Stimulated activated memory B cell treated with anti-CD40 and anti-IgM and Interleukin-4, amounts not matched to agents 10 μg/mL and 1 μg/mL and 100 μg/mL, for 72 hours (primary cell): ENCODE data around the gene FKBP14.
"Not testable (repeated sequence)": the region's sequence is repeated elsewhere in the genome, so short reads cannot be mapped to it uniquely, and the experiment has no call there.

Experiments used
- ATAC-seq: fragments of 150-1000 bp; cut with Tn5 transposase; 2 replicates; pipeline ENCODE4 v1.10.0; 2021
- H3K27ac Mint-ChIP-seq: one replicate; pipeline ENCODE4 v1.8.0; 2022; ENCODE audit warnings: mild to moderate bottlenecking, mixed read lengths
- H3K27me3 Mint-ChIP-seq: one replicate; pipeline ENCODE4 v1.8.0; 2022; ENCODE audit warnings: mixed read lengths
- H3K36me3 Mint-ChIP-seq: one replicate; pipeline ENCODE4 v1.8.0; 2022; ENCODE audit warnings: mixed read lengths
- H3K4me1 Mint-ChIP-seq: one replicate; pipeline ENCODE4 v1.8.0; 2022; ENCODE audit warnings: mixed read lengths
- H3K4me3 Mint-ChIP-seq: one replicate; pipeline ENCODE4 v1.8.0; 2022; ENCODE audit warnings: mild to moderate bottlenecking, moderate library complexity, mixed read lengths
- H3K9me3 Mint-ChIP-seq: one replicate; pipeline ENCODE4 v1.8.0; 2022; ENCODE audit warnings: mixed read lengths

FKBP14 gene

GRCh38 chr7:30026229-30027064, at the start of gene FKBP14:
Gene FKBP14 (minus strand): TSS chr7:30026702. CDS start chr7:30026508, 194 bp downstream.
- Mint-ChIP-seq H3K27me3 (no peaks in the 10 kb centered on the region), H3K4me1 (peaks cover 37% of the 10 kb centered on the region), H3K4me3 (no peak within 1 kb of the TSS), H3K9me3 (no peaks in the 10 kb centered on the region), H3K36me3 (peaks cover 6% of the 10 kb centered on the region), H3K27ac (peak within 1 kb of the TSS; percentile 93)
- peak; percentile 90 for ATAC-seq

- Mint-ChIP-seq H3K36me3 (peaks cover 33% of the 10 kb centered on the region), H3K9me3 (no peaks in the 10 kb centered on the region), H3K4me3 (no peak overlapping the region), H3K27me3 (no peaks in the 10 kb centered on the region), H3K27ac (no peak overlapping the region), H3K4me1 (no peaks in the 10 kb centered on the region)
- no peak for ATAC-seq
Measured at GRCh38 chr7:30074422-30075030, 48.0 kb upstream of the FKBP14 start.

GRCh38 chr7:30072735-30073134, 46.2 kb upstream of the FKBP14 start:
- Mint-ChIP-seq H3K9me3 (no peaks in the 10 kb centered on the region), H3K36me3 (peaks cover 28% of the 10 kb centered on the region), H3K27ac (no peak overlapping the region), H3K4me3 (no peak overlapping the region), H3K27me3 (no peaks in the 10 kb centered on the region), H3K4me1 (no peaks in the 10 kb centered on the region)
- ATAC-seq = no peak

- Mint-ChIP-seq H3K27me3 (no peaks in the 10 kb centered on the region), H3K27ac (no peak overlapping the region), H3K4me1 (no peaks in the 10 kb centered on the region), H3K36me3 (peaks cover 25% of the 10 kb centered on the region), H3K9me3 (no peaks in the 10 kb centered on the region), H3K4me3 (no peak overlapping the region)
- no peak for ATAC-seq
Measured at GRCh38 chr7:30070052-30070451, 43.5 kb upstream of the FKBP14 start.

- H3K27ac Mint-ChIP-seq = no peak overlapping the region
- H3K9me3 Mint-ChIP-seq = no peaks in the 10 kb centered on the region
- peaks cover 25% of the 10 kb centered on the region for H3K36me3 Mint-ChIP-seq
- no peak overlapping the region for H3K4me3 Mint-ChIP-seq
- no peak for ATAC-seq
- H3K27me3 Mint-ChIP-seq = no peaks in the 10 kb centered on the region
- no peaks in the 10 kb centered on the region for H3K4me1 Mint-ChIP-seq
Measured at GRCh38 chr7:30069096-30069867, 42.8 kb upstream of the FKBP14 start.

GRCh38 chr7:30068117-30068516, 41.6 kb upstream of the FKBP14 start:
- peaks cover 25% of the 10 kb centered on the region for H3K36me3 Mint-ChIP-seq
- ATAC-seq = no peak
- no peaks in the 10 kb centered on the region for H3K4me1 Mint-ChIP-seq
- no peaks in the 10 kb centered on the region for H3K9me3 Mint-ChIP-seq
- no peaks in the 10 kb centered on the region for H3K27me3 Mint-ChIP-seq
- no peak overlapping the region for H3K27ac Mint-ChIP-seq
- no peak overlapping the region for H3K4me3 Mint-ChIP-seq

GRCh38 chr7:30066687-30067086, 40.2 kb upstream of the FKBP14 start:
- H3K27me3 Mint-ChIP-seq = no peaks in the 10 kb centered on the region
- H3K27ac Mint-ChIP-seq = no peak overlapping the region
- no peak for ATAC-seq
- H3K4me3 Mint-ChIP-seq = no peak overlapping the region
- peaks cover 12% of the 10 kb centered on the region for H3K4me1 Mint-ChIP-seq
- H3K36me3 Mint-ChIP-seq = peaks cover 25% of the 10 kb centered on the region
- H3K9me3 Mint-ChIP-seq = no peaks in the 10 kb centered on the region

- Mint-ChIP-seq H3K4me3 (no peak overlapping the region), H3K36me3 (peaks cover 19% of the 10 kb centered on the region), H3K27ac (no peak overlapping the region), H3K4me1 (peaks cover 17% of the 10 kb centered on the region), H3K27me3 (no peaks in the 10 kb centered on the region), H3K9me3 (no peaks in the 10 kb centered on the region)
- ATAC-seq = no peak
Measured at GRCh38 chr7:30065746-30066145, 39.2 kb upstream of the FKBP14 start.

GRCh38 chr7:30062587-30062986, 36.1 kb upstream of the FKBP14 start:
- Mint-ChIP-seq H3K36me3 (peaks cover 8% of the 10 kb centered on the region), H3K4me1 (peaks cover 24% of the 10 kb centered on the region), H3K27me3 (no peaks in the 10 kb centered on the region), H3K27ac (no peak overlapping the region), H3K9me3 (no peaks in the 10 kb centered on the region), H3K4me3 (no peak overlapping the region)
- ATAC-seq = peak; percentile 56

- not testable (repeated sequence) for H3K4me3 Mint-ChIP-seq, H3K36me3 Mint-ChIP-seq, H3K27ac Mint-ChIP-seq, H3K27me3 Mint-ChIP-seq, H3K9me3 Mint-ChIP-seq
- peak; percentile 83 for ATAC-seq
- H3K4me1 Mint-ChIP-seq = peaks cover 24% of the 10 kb centered on the region
Measured at GRCh38 chr7:30061786-30062185, 35.3 kb upstream of the FKBP14 start.

- Mint-ChIP-seq H3K27ac (no peak overlapping the region), H3K36me3 (peaks cover 13% of the 10 kb centered on the region), H3K4me3 (no peak overlapping the region), H3K4me1 (peaks cover 22% of the 10 kb centered on the region), H3K9me3 (no peaks in the 10 kb centered on the region), H3K27me3 (no peaks in the 10 kb centered on the region)
- no peak for ATAC-seq
Measured at GRCh38 chr7:30057741-30058140, 31.2 kb upstream of the FKBP14 start.

GRCh38 chr7:30053068-30053467, 26.6 kb upstream of the FKBP14 start:
- ATAC-seq = no peak
- Mint-ChIP-seq H3K4me1 (no peaks in the 10 kb centered on the region), H3K27ac (no peak overlapping the region), H3K4me3 (no peak overlapping the region), H3K9me3 (no peaks in the 10 kb centered on the region), H3K36me3 (peaks cover 22% of the 10 kb centered on the region), H3K27me3 (no peaks in the 10 kb centered on the region)

GRCh38 chr7:30049173-30049572, 22.7 kb upstream of the FKBP14 start:
- Mint-ChIP-seq H3K4me1 (no peaks in the 10 kb centered on the region), H3K27me3 (no peaks in the 10 kb centered on the region), H3K27ac (no peak overlapping the region), H3K9me3 (no peaks in the 10 kb centered on the region), H3K4me3 (no peak overlapping the region), H3K36me3 (peaks cover 38% of the 10 kb centered on the region)
- no peak for ATAC-seq

- Mint-ChIP-seq H3K27ac (no peak overlapping the region), H3K9me3 (no peaks in the 10 kb centered on the region), H3K27me3 (no peaks in the 10 kb centered on the region), H3K4me1 (no peaks in the 10 kb centered on the region), H3K36me3 (peaks cover 38% of the 10 kb centered on the region), H3K4me3 (no peak overlapping the region)
- no peak for ATAC-seq
Measured at GRCh38 chr7:30048582-30048981, 22.1 kb upstream of the FKBP14 start.

GRCh38 chr7:30047124-30047523, 20.6 kb upstream of the FKBP14 start:
- Mint-ChIP-seq H3K4me1 (no peaks in the 10 kb centered on the region), H3K4me3 (no peak overlapping the region), H3K27me3 (no peaks in the 10 kb centered on the region), H3K27ac (no peak overlapping the region), H3K9me3 (no peaks in the 10 kb centered on the region), H3K36me3 (peaks cover 38% of the 10 kb centered on the region)
- no peak for ATAC-seq
